HK-2 (cell line): ENCODE results near the gene CBARP.

Experiments used
- DNase-seq: peaks from one replicate; pipeline ENCODE4 v3.0.0-alpha.2; 2018; ENCODE audit not compliant: unreplicated experiment

The CBARP gene

GRCh38 chr19:1265615-1266128, 27.9 kb upstream of the CBARP start:
- DNase-seq = peak; percentile 79

- DNase-seq = peak; percentile 89
Measured at GRCh38 chr19:1264801-1265614, 27.2 kb upstream of the CBARP start.

- peak; percentile 68 for DNase-seq
Measured at GRCh38 chr19:1263188-1263587, 25.4 kb upstream of the CBARP start.

- DNase-seq = peak; percentile 50
Measured at GRCh38 chr19:1262623-1263123, 24.9 kb upstream of the CBARP start.

- DNase-seq = peak; percentile 73
Measured at GRCh38 chr19:1261798-1262622, 24.2 kb upstream of the CBARP start.

- DNase-seq = peak; percentile 48
Measured at GRCh38 chr19:1261538-1261797, 23.7 kb upstream of the CBARP start.

GRCh38 chr19:1260749-1261537, 23.1 kb upstream of the CBARP start:
- peak; percentile 97 for DNase-seq

- peak; percentile 37 for DNase-seq
Measured at GRCh38 chr19:1259876-1260748, 22.3 kb upstream of the CBARP start.

GRCh38 chr19:1259206-1259875, 21.5 kb upstream of the CBARP start:
- DNase-seq = peak; percentile 79

- no peak for DNase-seq
Measured at GRCh38 chr19:1258707-1259205, 21.0 kb upstream of the CBARP start.

GRCh38 chr19:1258163-1258492, 20.3 kb upstream of the CBARP start:
- DNase-seq = no peak

GRCh38 chr19:1257475-1258162, 19.8 kb upstream of the CBARP start:
- no peak for DNase-seq

GRCh38 chr19:1256646-1257474, 19.1 kb upstream of the CBARP start:
- no peak for DNase-seq

GRCh38 chr19:1255186-1256161, 17.7 kb upstream of the CBARP start:
- no peak for DNase-seq

- DNase-seq = no peak
Measured at GRCh38 chr19:1254530-1255185, 16.9 kb upstream of the CBARP start.

- no peak for DNase-seq
Measured at GRCh38 chr19:1254081-1254527, 16.3 kb upstream of the CBARP start.

GRCh38 chr19:1253514-1254080, 15.8 kb upstream of the CBARP start:
- no peak for DNase-seq
